Measurements from ENCODE around the gene DENND1B.

DNA sequence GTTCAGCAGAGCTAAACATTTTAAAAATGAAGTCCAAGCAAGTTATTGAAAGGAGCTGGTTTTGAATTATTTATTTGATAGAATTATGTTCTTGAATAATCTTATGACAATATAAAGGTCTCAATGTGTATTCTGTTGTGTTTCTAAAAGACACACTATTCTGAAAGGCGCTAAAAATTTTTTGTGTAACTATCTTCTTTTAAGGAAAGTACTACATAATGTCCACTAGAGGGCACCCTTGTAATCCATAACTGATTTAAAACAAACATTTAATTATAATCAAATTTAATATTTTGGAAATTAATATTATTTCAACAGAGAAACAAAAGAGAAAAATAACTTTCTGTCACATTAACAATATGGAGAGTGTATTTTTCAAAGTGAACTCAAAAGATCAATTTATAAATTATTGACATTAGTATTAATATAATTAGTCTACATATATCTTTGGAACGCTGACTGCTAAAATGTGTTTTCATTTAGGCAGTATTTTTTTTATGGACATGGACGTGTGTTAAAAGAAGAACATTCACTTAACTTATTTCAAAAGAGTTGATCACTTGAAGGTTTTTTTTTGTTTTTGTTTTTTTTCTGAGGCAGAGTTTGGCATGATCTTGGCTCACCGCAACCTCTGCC, 248.4 kb downstream of the DENND1B start:
- TF ChIP-seq, protein P1, sequence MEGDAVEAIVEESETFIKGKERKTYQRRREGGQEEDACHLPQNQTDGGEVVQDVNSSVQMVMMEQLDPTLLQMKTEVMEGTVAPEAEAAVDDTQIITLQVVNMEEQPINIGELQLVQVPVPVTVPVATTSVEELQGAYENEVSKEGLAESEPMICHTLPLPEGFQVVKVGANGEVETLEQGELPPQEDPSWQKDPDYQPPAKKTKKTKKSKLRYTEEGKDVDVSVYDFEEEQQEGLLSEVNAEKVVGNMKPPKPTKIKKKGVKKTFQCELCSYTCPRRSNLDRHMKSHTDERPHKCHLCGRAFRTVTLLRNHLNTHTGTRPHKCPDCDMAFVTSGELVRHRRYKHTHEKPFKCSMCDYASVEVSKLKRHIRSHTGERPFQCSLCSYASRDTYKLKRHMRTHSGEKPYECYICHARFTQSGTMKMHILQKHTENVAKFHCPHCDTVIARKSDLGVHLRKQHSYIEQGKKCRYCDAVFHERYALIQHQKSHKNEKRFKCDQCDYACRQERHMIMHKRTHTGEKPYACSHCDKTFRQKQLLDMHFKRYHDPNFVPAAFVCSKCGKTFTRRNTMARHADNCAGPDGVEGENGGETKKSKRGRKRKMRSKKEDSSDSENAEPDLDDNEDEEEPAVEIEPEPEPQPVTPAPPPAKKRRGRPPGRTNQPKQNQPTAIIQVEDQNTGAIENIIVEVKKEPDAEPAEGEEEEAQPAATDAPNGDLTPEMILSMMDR (IDR thresholded peaks at IDR 0.05; ENCODE audit: control extremely low read depth in 1 of 3, insufficient read depth in 1 of 3, low read depth in 1 of 3, low read length in 3 of 3) = peak in 1 of 3 experiments; percentile 3; a peak in 1 of 4 replicates
- TF ChIP-seq POLR2AphosphoS5 (IDR thresholded peaks at IDR 0.05; ENCODE audit: low read depth, low read length) (no peak), POLR2A (IDR thresholded peaks at IDR 0.05; ENCODE audit: control extremely low read depth in 1 of 2, low read depth in 2 of 2, low read length in 2 of 2) (no peak), RBBP5 (IDR thresholded peaks at IDR 0.05; ENCODE audit: borderline replicate concordance, low read depth, low read length) (no peak), JUND (IDR thresholded peaks at IDR 0.05; ENCODE audit: low read length) (no peak), KDM4A (IDR thresholded peaks at IDR 0.05; ENCODE audit: low read depth, low read length, severe bottlenecking) (no peak), MAX (IDR thresholded peaks at IDR 0.05) (no peak), NANOG (IDR thresholded peaks at IDR 0.05; ENCODE audit: insufficient read depth, low read depth, low read length, poor library complexity, severe bottlenecking) (no peak), RNF2 (IDR thresholded peaks at IDR 0.05; ENCODE audit: borderline replicate concordance, low read depth, low read length, missing control alignments, poor library complexity, severe bottlenecking) (no peak), NRF1 (IDR thresholded peaks at IDR 0.05; ENCODE audit: low read depth, low read length) (no peak), CHD1 (IDR thresholded peaks at IDR 0.05; ENCODE audit: low read depth, low read length) (no peak), SIN3A (conservative IDR thresholded peaks at IDR 0.05 in 1 of 2, IDR thresholded peaks at IDR 0.05 in 1 of 2; ENCODE audit: low read depth in 1 of 2, low read length in 2 of 2) (no peak), TEAD4 (IDR thresholded peaks at IDR 0.05; ENCODE audit: low read depth, low read length) (no peak)
- TF ChIP-seq, protein P2, sequence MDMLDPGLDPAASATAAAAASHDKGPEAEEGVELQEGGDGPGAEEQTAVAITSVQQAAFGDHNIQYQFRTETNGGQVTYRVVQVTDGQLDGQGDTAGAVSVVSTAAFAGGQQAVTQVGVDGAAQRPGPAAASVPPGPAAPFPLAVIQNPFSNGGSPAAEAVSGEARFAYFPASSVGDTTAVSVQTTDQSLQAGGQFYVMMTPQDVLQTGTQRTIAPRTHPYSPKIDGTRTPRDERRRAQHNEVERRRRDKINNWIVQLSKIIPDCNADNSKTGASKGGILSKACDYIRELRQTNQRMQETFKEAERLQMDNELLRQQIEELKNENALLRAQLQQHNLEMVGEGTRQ (IDR thresholded peaks at IDR 0.05; ENCODE audit: low read length) = no peak

All from H1 (cell line).